Panc1 (cell line): ENCODE results near the gene RBSN. TPM values are rescaled to one million over a fixed set of nuclear protein-coding genes. Genes with fewer than 3 reads are reported as not detected.

Experiments used
- ATAC-seq: fragments of 200-7000 bp; cut with Tn5 transposase; 2 replicates; pipeline ENCODE4 v1.9.1; 2020; ENCODE audit warnings: mild to moderate bottlenecking, moderate library complexity
- BruUV-seq: library from RNA; stranded (reverse); fragments of 400-500 nt; replicated peaks from 2 replicates; lab custom pipeline; 2021; lab: Mats Ljungman, UMichigan
- CTCF ChIA-PET: fragments of 300-600 bp; sonication (Branson Sonifier 250); formaldehyde crosslinking; loops from one replicate; lab custom pipeline; 2022; ENCODE audit warnings: antibody characterized with exemption; lab: Charles Lee
- POLR2A ChIA-PET: fragments of 300-600 bp; sonication (Branson Sonifier 250); formaldehyde crosslinking; loops from one replicate; lab custom pipeline; 2022; ENCODE audit warnings: antibody characterized with exemption; lab: Charles Lee
- DNase-seq: peaks from one replicate; pipeline ENCODE4 v3.0.0-alpha.2; 2010; ENCODE audit warnings: low read depth, low spot score
- H3K27ac ChIP-seq: 2 replicates; pipeline ENCODE4 v1.5.1; 2011; ENCODE audit warnings: mild to moderate bottlenecking, low read length, inconsistent platforms
- H3K27me3 ChIP-seq: fragments of 200-500 bp; sonication (Bioruptor generic); 2 replicates; pipeline ENCODE4 v1.6.0; 2014; ENCODE audit warnings: low read length, inconsistent platforms; ENCODE audit not compliant: control insufficient read depth, insufficient read depth
- H3K36me3 ChIP-seq: fragments of 200-500 bp; sonication (Bioruptor generic); 2 replicates; pipeline ENCODE4 v1.5.1; 2014; ENCODE audit warnings: inconsistent platforms, mild to moderate bottlenecking, low read length, moderate library complexity; ENCODE audit not compliant: control insufficient read depth, insufficient read depth
- H3K4me1 ChIP-seq: 2 replicates; pipeline ENCODE4 v1.5.1; 2011; ENCODE audit warnings: inconsistent platforms, mild to moderate bottlenecking, low read length, moderate library complexity; ENCODE audit not compliant: control insufficient read depth, insufficient read depth
- H3K4me3 ChIP-seq, 2 experiments: 2 replicates each; pipeline ENCODE4 v1.5.1; 2011 to 2012; ENCODE audit warnings: low read depth in 2 of 2, low read length in 2 of 2, mild to moderate bottlenecking in 2 of 2, inconsistent platforms in 1 of 2, moderate library complexity in 1 of 2
- H3K9me3 ChIP-seq: fragments of 200-500 bp; sonication (Bioruptor generic); 2 replicates; pipeline ENCODE4 v1.5.1; 2014; ENCODE audit warnings: low read depth, mild to moderate bottlenecking, inconsistent platforms, low read length, moderate library complexity; ENCODE audit not compliant: control insufficient read depth, insufficient read depth
- POLR2AphosphoS5 ChIP-seq: IDR thresholded peaks from 2 replicates; pipeline ENCODE4 v1.6.1; 2012; ENCODE audit warnings: mild to moderate bottlenecking, low read depth, low read length, moderate library complexity
- SIN3A ChIP-seq: IDR thresholded peaks from 2 replicates; pipeline ENCODE4 v1.6.1; 2012; ENCODE audit warnings: low read depth, mild to moderate bottlenecking, low read length, moderate library complexity, borderline replicate concordance; ENCODE audit not compliant: insufficient read depth
- TCF7L2 ChIP-seq: IDR thresholded peaks from 2 replicates; pipeline ENCODE4 v1.6.1; 2011; ENCODE audit warnings: mild to moderate bottlenecking, low read depth, low read length, inconsistent platforms
- in situ Hi-C: cut with HindIII; loops from 2 replicates; pipeline ENCODE4 v1.10.0; 2016; ENCODE audit warnings: low sequenced_read_pairs, low pct_unique_long_range_greater_than_20kb
- intact Hi-C: fragments of 100-400 bp; cut with micrococcal nuclease; formaldehyde crosslinking; loops from one replicate; pipeline ENCODE4 v1.10.0; 2022; ENCODE audit not compliant: unreplicated experiment
- total RNA-seq: library from RNA; stranded (reverse); gene quantifications from one replicate; pipeline ENCODE4 v1.2.1, GENCODE V29; 2021; ENCODE audit not compliant: unreplicated experiment
- TF ChIP-seq, protein P1 (sequence below): fragments of 450-650 bp; IDR thresholded peaks from 2 replicates; pipeline ENCODE4 v1.5.1; 2017; ENCODE audit warnings: mild to moderate bottlenecking
- TF ChIP-seq, protein P2 (sequence below), 2 experiments: IDR thresholded peaks; 2 replicates each; pipeline ENCODE4 v1.6.1; 2011 to 2012; ENCODE audit warnings: low read depth in 2 of 2, control low read depth in 1 of 2, low read length in 1 of 2, mild to moderate bottlenecking in 1 of 2, moderate library complexity in 1 of 2; ENCODE audit not compliant: insufficient read depth in 1 of 2

RBSN gene
- total RNA-seq, 1 experiment from 2014 or later = 13.6 TPM

DNA sequence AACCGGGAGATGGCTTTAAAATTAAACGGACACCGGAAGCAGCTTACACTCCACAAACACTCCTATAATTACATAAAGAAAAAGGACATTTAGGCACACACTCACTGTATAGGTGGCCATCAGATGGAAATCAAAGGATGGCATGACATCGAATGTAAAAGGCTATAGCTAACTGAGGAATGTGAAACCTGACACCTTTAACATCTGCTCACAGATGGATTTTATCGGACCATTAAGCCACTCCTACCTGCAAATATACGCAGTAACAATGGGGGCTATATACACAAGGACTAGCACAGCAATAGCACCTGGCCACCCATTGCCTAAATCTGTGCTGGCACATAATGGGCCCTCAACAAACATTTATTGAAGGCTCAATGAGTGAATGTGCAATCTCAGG is 14.5 kb upstream of the RBSN start:
- in situ Hi-C loops (no loop called here), intact Hi-C loops (no loop called here)
- CTCF ChIA-PET = no interaction called here
- DNase-seq (no peak), ATAC-seq (no peak)
- no TSS peak for BruUV-seq
- POLR2A ChIA-PET = no interaction called here
- Histone ChIP-seq H3K9me3 (no peaks in the 10 kb centered on the region), H3K36me3 (no peaks in the 10 kb centered on the region), H3K27ac (no peak overlapping the region), H3K27me3 (no peaks in the 10 kb centered on the region), H3K4me3 (no peak overlapping the region), H3K4me1 (no peaks in the 10 kb centered on the region)
- no peak for TF ChIP-seq TCF7L2
- no peak for TF ChIP-seq POLR2AphosphoS5
- TF ChIP-seq, protein P1, sequence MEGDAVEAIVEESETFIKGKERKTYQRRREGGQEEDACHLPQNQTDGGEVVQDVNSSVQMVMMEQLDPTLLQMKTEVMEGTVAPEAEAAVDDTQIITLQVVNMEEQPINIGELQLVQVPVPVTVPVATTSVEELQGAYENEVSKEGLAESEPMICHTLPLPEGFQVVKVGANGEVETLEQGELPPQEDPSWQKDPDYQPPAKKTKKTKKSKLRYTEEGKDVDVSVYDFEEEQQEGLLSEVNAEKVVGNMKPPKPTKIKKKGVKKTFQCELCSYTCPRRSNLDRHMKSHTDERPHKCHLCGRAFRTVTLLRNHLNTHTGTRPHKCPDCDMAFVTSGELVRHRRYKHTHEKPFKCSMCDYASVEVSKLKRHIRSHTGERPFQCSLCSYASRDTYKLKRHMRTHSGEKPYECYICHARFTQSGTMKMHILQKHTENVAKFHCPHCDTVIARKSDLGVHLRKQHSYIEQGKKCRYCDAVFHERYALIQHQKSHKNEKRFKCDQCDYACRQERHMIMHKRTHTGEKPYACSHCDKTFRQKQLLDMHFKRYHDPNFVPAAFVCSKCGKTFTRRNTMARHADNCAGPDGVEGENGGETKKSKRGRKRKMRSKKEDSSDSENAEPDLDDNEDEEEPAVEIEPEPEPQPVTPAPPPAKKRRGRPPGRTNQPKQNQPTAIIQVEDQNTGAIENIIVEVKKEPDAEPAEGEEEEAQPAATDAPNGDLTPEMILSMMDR = no peak
- no peak for TF ChIP-seq SIN3A

DNA sequence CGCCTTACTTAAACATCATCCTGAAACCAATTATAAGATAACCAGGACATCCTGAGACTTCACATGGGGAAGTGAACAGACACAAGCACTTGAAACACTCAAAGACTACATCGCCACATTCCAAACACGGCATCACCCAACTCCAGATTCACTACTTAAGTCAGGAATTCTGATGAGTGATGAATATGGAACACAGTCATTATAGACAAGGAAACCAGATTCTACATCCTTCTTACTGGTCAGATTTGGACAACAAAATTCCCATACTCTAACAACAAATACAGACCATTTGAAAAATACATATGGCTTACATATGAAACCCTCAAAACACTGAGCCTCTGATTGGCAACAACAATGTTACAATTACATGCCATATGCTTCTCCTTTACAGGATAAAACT is 13.1 kb upstream of the RBSN start:
- TF ChIP-seq POLR2AphosphoS5 (no peak), TCF7L2 (no peak), SIN3A (no peak)
- TF ChIP-seq, protein P1 = no peak
- TF ChIP-seq, protein P2, sequence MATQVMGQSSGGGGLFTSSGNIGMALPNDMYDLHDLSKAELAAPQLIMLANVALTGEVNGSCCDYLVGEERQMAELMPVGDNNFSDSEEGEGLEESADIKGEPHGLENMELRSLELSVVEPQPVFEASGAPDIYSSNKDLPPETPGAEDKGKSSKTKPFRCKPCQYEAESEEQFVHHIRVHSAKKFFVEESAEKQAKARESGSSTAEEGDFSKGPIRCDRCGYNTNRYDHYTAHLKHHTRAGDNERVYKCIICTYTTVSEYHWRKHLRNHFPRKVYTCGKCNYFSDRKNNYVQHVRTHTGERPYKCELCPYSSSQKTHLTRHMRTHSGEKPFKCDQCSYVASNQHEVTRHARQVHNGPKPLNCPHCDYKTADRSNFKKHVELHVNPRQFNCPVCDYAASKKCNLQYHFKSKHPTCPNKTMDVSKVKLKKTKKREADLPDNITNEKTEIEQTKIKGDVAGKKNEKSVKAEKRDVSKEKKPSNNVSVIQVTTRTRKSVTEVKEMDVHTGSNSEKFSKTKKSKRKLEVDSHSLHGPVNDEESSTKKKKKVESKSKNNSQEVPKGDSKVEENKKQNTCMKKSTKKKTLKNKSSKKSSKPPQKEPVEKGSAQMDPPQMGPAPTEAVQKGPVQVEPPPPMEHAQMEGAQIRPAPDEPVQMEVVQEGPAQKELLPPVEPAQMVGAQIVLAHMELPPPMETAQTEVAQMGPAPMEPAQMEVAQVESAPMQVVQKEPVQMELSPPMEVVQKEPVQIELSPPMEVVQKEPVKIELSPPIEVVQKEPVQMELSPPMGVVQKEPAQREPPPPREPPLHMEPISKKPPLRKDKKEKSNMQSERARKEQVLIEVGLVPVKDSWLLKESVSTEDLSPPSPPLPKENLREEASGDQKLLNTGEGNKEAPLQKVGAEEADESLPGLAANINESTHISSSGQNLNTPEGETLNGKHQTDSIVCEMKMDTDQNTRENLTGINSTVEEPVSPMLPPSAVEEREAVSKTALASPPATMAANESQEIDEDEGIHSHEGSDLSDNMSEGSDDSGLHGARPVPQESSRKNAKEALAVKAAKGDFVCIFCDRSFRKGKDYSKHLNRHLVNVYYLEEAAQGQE (IDR thresholded peaks at IDR 0.05; ENCODE audit: insufficient read depth in 1 of 2, low read depth in 2 of 2, low read length in 1 of 2) = no peak
- Histone ChIP-seq H3K4me3 (no peak overlapping the region), H3K27ac (no peak overlapping the region), H3K4me1 (no peaks in the 10 kb centered on the region), H3K36me3 (no peaks in the 10 kb centered on the region), H3K9me3 (no peaks in the 10 kb centered on the region), H3K27me3 (no peaks in the 10 kb centered on the region)
- in situ Hi-C loops (no loop called here), intact Hi-C loops (no loop called here)
- CTCF ChIA-PET = no interaction called here
- BruUV-seq = no TSS peak
- POLR2A ChIA-PET = no interaction called here
- ATAC-seq = no peak
- DNase-seq = no peak
